HL-60 (cell line): ENCODE measurements around the gene EFR3B.

Experiments used
- GABPA ChIP-seq: IDR thresholded peaks from 2 replicates; pipeline ENCODE4 v1.6.1; 2012; ENCODE audit warnings: low read depth
- POLR2AphosphoS5 ChIP-seq: IDR thresholded peaks from 2 replicates; pipeline ENCODE4 v1.6.1; 2012; ENCODE audit warnings: low read depth
- REST ChIP-seq: IDR thresholded peaks from 2 replicates; pipeline ENCODE4 v1.6.1; 2012; ENCODE audit warnings: low read depth; ENCODE audit not compliant: insufficient replicate concordance
- SPI1 ChIP-seq: IDR thresholded peaks from 2 replicates; pipeline ENCODE4 v1.6.1; 2012; ENCODE audit warnings: low read depth, mild to moderate bottlenecking, borderline replicate concordance
- TF ChIP-seq, protein P1 (sequence below): IDR thresholded peaks from one replicate; pipeline ENCODE4 v1.5.1; 2011; ENCODE audit warnings: low read length, control low read depth, inconsistent platforms; ENCODE audit not compliant: insufficient read depth

DNA sequence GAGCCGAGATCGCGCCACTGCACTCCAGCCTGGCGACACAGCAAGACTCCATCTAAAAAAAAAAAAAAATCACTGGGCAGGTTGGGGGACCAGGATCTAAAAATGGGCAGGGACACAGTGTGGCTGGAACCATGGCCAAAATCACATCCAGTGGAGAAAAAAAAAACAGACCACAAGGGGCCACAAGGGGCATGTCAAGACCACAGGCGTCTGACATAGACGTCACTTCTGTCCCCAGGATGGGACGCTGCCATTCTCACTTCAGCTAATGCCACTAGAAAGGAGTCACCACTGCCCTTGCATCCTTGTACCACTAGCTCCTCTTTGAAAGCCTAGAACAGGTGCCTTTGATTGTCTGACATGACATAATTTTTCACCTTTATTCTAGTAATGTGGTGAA lies 129.0 kb downstream of the EFR3B start:
- TF ChIP-seq, protein P1, sequence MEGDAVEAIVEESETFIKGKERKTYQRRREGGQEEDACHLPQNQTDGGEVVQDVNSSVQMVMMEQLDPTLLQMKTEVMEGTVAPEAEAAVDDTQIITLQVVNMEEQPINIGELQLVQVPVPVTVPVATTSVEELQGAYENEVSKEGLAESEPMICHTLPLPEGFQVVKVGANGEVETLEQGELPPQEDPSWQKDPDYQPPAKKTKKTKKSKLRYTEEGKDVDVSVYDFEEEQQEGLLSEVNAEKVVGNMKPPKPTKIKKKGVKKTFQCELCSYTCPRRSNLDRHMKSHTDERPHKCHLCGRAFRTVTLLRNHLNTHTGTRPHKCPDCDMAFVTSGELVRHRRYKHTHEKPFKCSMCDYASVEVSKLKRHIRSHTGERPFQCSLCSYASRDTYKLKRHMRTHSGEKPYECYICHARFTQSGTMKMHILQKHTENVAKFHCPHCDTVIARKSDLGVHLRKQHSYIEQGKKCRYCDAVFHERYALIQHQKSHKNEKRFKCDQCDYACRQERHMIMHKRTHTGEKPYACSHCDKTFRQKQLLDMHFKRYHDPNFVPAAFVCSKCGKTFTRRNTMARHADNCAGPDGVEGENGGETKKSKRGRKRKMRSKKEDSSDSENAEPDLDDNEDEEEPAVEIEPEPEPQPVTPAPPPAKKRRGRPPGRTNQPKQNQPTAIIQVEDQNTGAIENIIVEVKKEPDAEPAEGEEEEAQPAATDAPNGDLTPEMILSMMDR = no peak
- TF ChIP-seq POLR2AphosphoS5 (no peak), GABPA (no peak), SPI1 (no peak), REST (no peak)
